MG63 (cell line): Measurements from ENCODE around the gene SLCO3A1. TPM values are rescaled to one million over a fixed set of nuclear protein-coding genes. Genes with fewer than 3 reads are reported as not detected.

Source experiments
- DNase-seq: peaks from one replicate; pipeline ENCODE4 v3.0.0-alpha.2; 2020
- H3K27me3 ChIP-seq: fragments of 250-450 bp; sonication (Bioruptor Pico); 2 replicates; pipeline ENCODE4 v1.5.1; 2020; ENCODE audit warnings: mild to moderate bottlenecking, moderate library complexity
- H3K36me3 ChIP-seq: fragments of 250-450 bp; sonication (Bioruptor Pico); 2 replicates; pipeline ENCODE4 v1.5.1; 2020; ENCODE audit warnings: mild to moderate bottlenecking, moderate library complexity
- H3K4me3 ChIP-seq: fragments of 250-450 bp; sonication (Bioruptor Pico); 2 replicates; pipeline ENCODE4 v1.5.1; 2020; ENCODE audit warnings: mild to moderate bottlenecking, moderate library complexity
- H3K9me3 ChIP-seq: fragments of 250-450 bp; sonication (Bioruptor Pico); 2 replicates; pipeline ENCODE4 v1.5.1; 2020; ENCODE audit warnings: mild to moderate bottlenecking, moderate library complexity
- total RNA-seq: library from RNA; depleted of rRNA; stranded (reverse); fragments of >200 nt; shearing (Covaris generic); gene quantifications from 2 replicates; pipeline ENCODE4 v1.2.3, GENCODE V29; 2014; ENCODE audit warnings: low replicate concordance

Gene SLCO3A1
- total RNA-seq, 1 experiment from 2014 or later, result 37.4 TPM

- H3K36me3 ChIP-seq, result no peaks in the 10 kb centered on the region
- DNase-seq, result no peak
- H3K27me3 ChIP-seq, result no peaks in the 10 kb centered on the region
- no peak overlapping the region for H3K4me3 ChIP-seq
- H3K9me3 ChIP-seq, result no peaks in the 10 kb centered on the region
Measured at GRCh38 chr15:92079647-92080255, 226.2 kb downstream of the SLCO3A1 start.

GRCh38 chr15:92082006-92082843 is 228.7 kb downstream of the SLCO3A1 start:
- DNase-seq, result peak; percentile 62
- no peaks in the 10 kb centered on the region for H3K27me3 ChIP-seq
- no peaks in the 10 kb centered on the region for H3K36me3 ChIP-seq
- H3K4me3 ChIP-seq, result no peak overlapping the region
- H3K9me3 ChIP-seq, result no peaks in the 10 kb centered on the region

GRCh38 chr15:92083190-92083589 is 229.7 kb downstream of the SLCO3A1 start:
- Histone ChIP-seq H3K9me3 (no peaks in the 10 kb centered on the region), H3K4me3 (no peak overlapping the region), H3K27me3 (no peaks in the 10 kb centered on the region), H3K36me3 (no peaks in the 10 kb centered on the region)
- no peak for DNase-seq

GRCh38 chr15:92087211-92087610 is 233.7 kb downstream of the SLCO3A1 start:
- Histone ChIP-seq H3K36me3 (no peaks in the 10 kb centered on the region), H3K4me3 (no peak overlapping the region), H3K9me3 (no peaks in the 10 kb centered on the region), H3K27me3 (no peaks in the 10 kb centered on the region)
- no peak for DNase-seq

GRCh38 chr15:92091155-92091734 is 237.7 kb downstream of the SLCO3A1 start:
- Histone ChIP-seq H3K36me3 (no peaks in the 10 kb centered on the region), H3K9me3 (no peaks in the 10 kb centered on the region), H3K27me3 (no peaks in the 10 kb centered on the region), H3K4me3 (no peak overlapping the region)
- peak; percentile 26 for DNase-seq

- Histone ChIP-seq H3K4me3 (no peak overlapping the region), H3K36me3 (no peaks in the 10 kb centered on the region), H3K9me3 (no peaks in the 10 kb centered on the region), H3K27me3 (no peaks in the 10 kb centered on the region)
- no peak for DNase-seq
Measured at GRCh38 chr15:92092289-92093105, 239.0 kb downstream of the SLCO3A1 start.

GRCh38 chr15:92095693-92096092 is 242.2 kb downstream of the SLCO3A1 start:
- Histone ChIP-seq H3K4me3 (no peak overlapping the region), H3K9me3 (no peaks in the 10 kb centered on the region), H3K36me3 (no peaks in the 10 kb centered on the region), H3K27me3 (no peaks in the 10 kb centered on the region)
- DNase-seq, result no peak

GRCh38 chr15:92097474-92098178 is 244.1 kb downstream of the SLCO3A1 start:
- H3K36me3 ChIP-seq, result no peaks in the 10 kb centered on the region
- H3K9me3 ChIP-seq, result no peaks in the 10 kb centered on the region
- H3K4me3 ChIP-seq, result no peak overlapping the region
- H3K27me3 ChIP-seq, result no peaks in the 10 kb centered on the region
- no peak for DNase-seq

- DNase-seq, result no peak
- Histone ChIP-seq H3K4me3 (no peak overlapping the region), H3K27me3 (no peaks in the 10 kb centered on the region), H3K36me3 (no peaks in the 10 kb centered on the region), H3K9me3 (no peaks in the 10 kb centered on the region)
Measured at GRCh38 chr15:92098869-92099268, 245.4 kb downstream of the SLCO3A1 start.

GRCh38 chr15:92100301-92100700 is 246.8 kb downstream of the SLCO3A1 start:
- H3K9me3 ChIP-seq, result no peaks in the 10 kb centered on the region
- no peak overlapping the region for H3K4me3 ChIP-seq
- no peak for DNase-seq
- no peaks in the 10 kb centered on the region for H3K27me3 ChIP-seq
- H3K36me3 ChIP-seq, result no peaks in the 10 kb centered on the region

- H3K4me3 ChIP-seq, result no peak overlapping the region
- H3K27me3 ChIP-seq, result no peaks in the 10 kb centered on the region
- no peaks in the 10 kb centered on the region for H3K9me3 ChIP-seq
- DNase-seq, result no peak
- H3K36me3 ChIP-seq, result no peaks in the 10 kb centered on the region
Measured at GRCh38 chr15:92100751-92101150, 247.2 kb downstream of the SLCO3A1 start.

GRCh38 chr15:92101708-92102394 is 248.3 kb downstream of the SLCO3A1 start:
- Histone ChIP-seq H3K27me3 (no peaks in the 10 kb centered on the region), H3K36me3 (no peaks in the 10 kb centered on the region), H3K4me3 (no peak overlapping the region), H3K9me3 (no peaks in the 10 kb centered on the region)
- no peak for DNase-seq

GRCh38 chr15:92102395-92102755 is 248.9 kb downstream of the SLCO3A1 start:
- Histone ChIP-seq H3K36me3 (no peaks in the 10 kb centered on the region), H3K9me3 (no peaks in the 10 kb centered on the region), H3K27me3 (no peaks in the 10 kb centered on the region), H3K4me3 (no peak overlapping the region)
- DNase-seq, result no peak

GRCh38 chr15:92104072-92104471 is 250.6 kb downstream of the SLCO3A1 start:
- Histone ChIP-seq H3K27me3 (no peaks in the 10 kb centered on the region), H3K9me3 (no peaks in the 10 kb centered on the region), H3K36me3 (no peaks in the 10 kb centered on the region), H3K4me3 (no peak overlapping the region)
- no peak for DNase-seq

GRCh38 chr15:92105611-92106010 is 252.1 kb downstream of the SLCO3A1 start:
- no peak for DNase-seq
- no peaks in the 10 kb centered on the region for H3K36me3 ChIP-seq

GRCh38 chr15:92107510-92107909 is 254.0 kb downstream of the SLCO3A1 start:
- Histone ChIP-seq H3K4me3 (no peak overlapping the region), H3K9me3 (no peaks in the 10 kb centered on the region), H3K36me3 (no peaks in the 10 kb centered on the region), H3K27me3 (no peaks in the 10 kb centered on the region)
- no peak for DNase-seq

More at GRCh38 chr15:92105611-92106010, 252.1 kb downstream of the SLCO3A1 start:
- H3K4me3 ChIP-seq, result no peak overlapping the region
- H3K27me3 ChIP-seq, result no peaks in the 10 kb centered on the region
- H3K9me3 ChIP-seq, result no peaks in the 10 kb centered on the region
